Trophoblast cell (in vitro differentiated cells and primary cell): ENCODE measurements around the gene FBXO24.
A peak's percentile ranks its signal among the peaks of the same experiment; 100 is the strongest.

ENCODE experiments used
- DNase-seq, 2 donors: peaks; one replicate each; pipeline ENCODE4 v3.0.0-alpha.2; 2016
- H2AFZ ChIP-seq: 2 replicates; pipeline ENCODE4 v1.6.1; 2013; ENCODE audit warnings: low read length, moderate library complexity, mild to moderate bottlenecking; ENCODE audit not compliant: insufficient read depth, poor library complexity
- H2AK5ac ChIP-seq: 2 replicates; pipeline ENCODE4 v1.6.1; 2013; ENCODE audit warnings: mild to moderate bottlenecking, low read length
- H2BK120ac ChIP-seq: 2 replicates; pipeline ENCODE4 v1.6.1; 2013; ENCODE audit warnings: low read length, mild to moderate bottlenecking, moderate library complexity; ENCODE audit not compliant: insufficient read depth, poor library complexity
- H2BK12ac ChIP-seq: 2 replicates; pipeline ENCODE4 v1.6.1; 2013; ENCODE audit warnings: mild to moderate bottlenecking, low read length, moderate library complexity
- H2BK5ac ChIP-seq: 2 replicates; pipeline ENCODE4 v1.6.1; 2013; ENCODE audit warnings: low read length, low read depth, moderate library complexity, mild to moderate bottlenecking; ENCODE audit not compliant: poor library complexity
- H3K14ac ChIP-seq: 2 replicates; pipeline ENCODE4 v1.6.1; 2013; ENCODE audit warnings: mild to moderate bottlenecking, low read length
- H3K18ac ChIP-seq: 2 replicates; pipeline ENCODE4 v1.6.1; 2013; ENCODE audit warnings: mild to moderate bottlenecking, low read length
- H3K23ac ChIP-seq: 2 replicates; pipeline ENCODE4 v1.6.1; 2013; ENCODE audit warnings: low read length
- H3K27ac ChIP-seq: 2 replicates; pipeline ENCODE4 v1.5.1; 2013; ENCODE audit warnings: low read depth, mild to moderate bottlenecking, inconsistent platforms, low read length, moderate library complexity
- H3K27me3 ChIP-seq: 2 replicates; pipeline ENCODE4 v1.6.1; 2013; ENCODE audit warnings: inconsistent platforms, mild to moderate bottlenecking, low read length, moderate library complexity; ENCODE audit not compliant: insufficient read depth
- H3K36me3 ChIP-seq, 2 experiments: 1 replicate in 1 of 2; 2 replicates in 1 of 2; pipeline ENCODE4 v1.6.1; 2013; ENCODE audit warnings: low read length in 2 of 2, mild to moderate bottlenecking in 2 of 2, moderate library complexity in 1 of 2; ENCODE audit not compliant: insufficient read depth in 2 of 2, control insufficient read depth in 1 of 2
- H3K4ac ChIP-seq: 2 replicates; pipeline ENCODE4 v1.6.1; 2013; ENCODE audit warnings: low read depth, mild to moderate bottlenecking, low read length, moderate library complexity
- H3K4me1 ChIP-seq, 2 experiments: 1 replicate in 1 of 2; 2 replicates in 1 of 2; pipeline ENCODE4 v1.6.1; 2013; ENCODE audit warnings: low read length in 2 of 2, mild to moderate bottlenecking in 2 of 2, moderate library complexity in 1 of 2; ENCODE audit not compliant: insufficient read depth in 2 of 2, control insufficient read depth in 1 of 2
- H3K4me2 ChIP-seq: 2 replicates; pipeline ENCODE4 v1.6.1; 2013; ENCODE audit warnings: inconsistent platforms, mild to moderate bottlenecking, low read length, moderate library complexity
- H3K4me3 ChIP-seq: 2 replicates; pipeline ENCODE4 v1.5.1; 2013; ENCODE audit warnings: mild to moderate bottlenecking, low read depth, low read length, inconsistent platforms
- H3K79me1 ChIP-seq: one replicate; pipeline ENCODE4 v1.6.1; 2013; ENCODE audit warnings: low read length
- H3K79me2 ChIP-seq: 2 replicates; pipeline ENCODE4 v1.6.1; 2013; ENCODE audit warnings: low read length, mild to moderate bottlenecking; ENCODE audit not compliant: control insufficient read depth, insufficient read depth, poor library complexity
- H3K9ac ChIP-seq: 2 replicates; pipeline ENCODE4 v1.6.1; 2013; ENCODE audit warnings: mild to moderate bottlenecking, low read length
- H3K9me3 ChIP-seq: 2 replicates; pipeline ENCODE4 v1.6.1; 2013; ENCODE audit warnings: low read depth, mild to moderate bottlenecking, control low read depth, inconsistent platforms, low read length; ENCODE audit not compliant: insufficient read depth
- H4K12ac ChIP-seq: 2 replicates; pipeline ENCODE4 v1.6.1; 2013; ENCODE audit warnings: low read depth, mild to moderate bottlenecking, low read length, moderate library complexity
- H4K8ac ChIP-seq: 2 replicates; pipeline ENCODE4 v1.6.1; 2013; ENCODE audit warnings: low read depth, mild to moderate bottlenecking, low read length, moderate library complexity
- H4K91ac ChIP-seq: one replicate; pipeline ENCODE4 v1.6.1; 2013; ENCODE audit warnings: low read depth, mild to moderate bottlenecking, low read length, moderate library complexity
- WGBS: extraction: QIAGEN DNeasy Blood & Tissue Kit; methylation state at CpG from one replicate; pipeline ENCODE4 v1.1.7; 2013; ENCODE audit warnings: missing lambda C conversion rate; ENCODE audit not compliant: insufficient read length, insufficient coverage; ENCODE audit errors: extremely low coverage; 5-methylcytosine and 5-hydroxymethylcytosine counted together

The FBXO24 gene

DNA sequence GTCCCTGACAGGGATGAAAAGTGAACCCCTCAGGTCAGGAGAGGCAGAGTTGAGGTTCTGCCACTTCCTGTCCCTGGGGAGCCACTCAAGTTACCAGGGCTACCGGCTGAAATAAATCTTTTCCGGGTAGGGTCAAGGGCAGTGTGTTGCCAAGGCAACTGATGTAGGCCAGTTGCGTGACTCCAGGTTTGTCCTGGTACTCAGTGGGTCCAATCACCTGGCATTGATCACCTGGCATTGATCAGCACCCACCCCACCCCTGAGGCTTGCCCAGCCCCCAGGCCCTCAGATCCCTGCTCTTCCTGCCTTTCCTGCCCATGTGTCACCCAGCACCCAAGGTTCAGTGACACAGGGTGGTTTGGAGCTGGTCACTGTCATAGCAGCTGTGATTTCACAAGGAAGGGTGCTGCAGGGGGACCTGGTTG lies 18.4 kb upstream of the FBXO24 start:
- no peak overlapping the region for H3K27ac ChIP-seq
- no peaks in the 10 kb centered on the region for H3K79me1 ChIP-seq
- no peak overlapping the region for H4K91ac ChIP-seq
- H2BK5ac ChIP-seq, result no peak overlapping the region
- H4K12ac ChIP-seq, result no peak overlapping the region
- no peak overlapping the region for H3K4ac ChIP-seq
- H2BK12ac ChIP-seq, result no peak overlapping the region
- H4K8ac ChIP-seq, result no peak overlapping the region
- H3K27me3 ChIP-seq, result peaks cover 9% of the 10 kb centered on the region
- no peak overlapping the region for H2AFZ ChIP-seq
- no peaks in the 10 kb centered on the region for H3K79me2 ChIP-seq
- no CpG with 5 or more reads among the region's 3 CpGs for WGBS
- H2AK5ac ChIP-seq, result no peak overlapping the region
- peaks cover 29 to 42% of the 10 kb centered on the region in 2 experiments for H3K4me1 ChIP-seq
- peaks cover 8% of the 10 kb centered on the region for H3K9me3 ChIP-seq
- H3K9ac ChIP-seq, result no peak overlapping the region
- DNase-seq, result no peak
- H3K4me3 ChIP-seq, result no peak overlapping the region
- no peak overlapping the region for H3K4me2 ChIP-seq
- H3K14ac ChIP-seq, result no peak overlapping the region
- H3K18ac ChIP-seq, result no peak overlapping the region
- peaks cover 0 to 4% of the 10 kb centered on the region in 2 experiments for H3K36me3 ChIP-seq
- H3K23ac ChIP-seq, result no peak overlapping the region
- no peak overlapping the region for H2BK120ac ChIP-seq

- no peak overlapping the region for H3K4me3 ChIP-seq
Measured at GRCh38 chr7:100568176-100568895, 17.8 kb upstream of the FBXO24 start.

DNA sequence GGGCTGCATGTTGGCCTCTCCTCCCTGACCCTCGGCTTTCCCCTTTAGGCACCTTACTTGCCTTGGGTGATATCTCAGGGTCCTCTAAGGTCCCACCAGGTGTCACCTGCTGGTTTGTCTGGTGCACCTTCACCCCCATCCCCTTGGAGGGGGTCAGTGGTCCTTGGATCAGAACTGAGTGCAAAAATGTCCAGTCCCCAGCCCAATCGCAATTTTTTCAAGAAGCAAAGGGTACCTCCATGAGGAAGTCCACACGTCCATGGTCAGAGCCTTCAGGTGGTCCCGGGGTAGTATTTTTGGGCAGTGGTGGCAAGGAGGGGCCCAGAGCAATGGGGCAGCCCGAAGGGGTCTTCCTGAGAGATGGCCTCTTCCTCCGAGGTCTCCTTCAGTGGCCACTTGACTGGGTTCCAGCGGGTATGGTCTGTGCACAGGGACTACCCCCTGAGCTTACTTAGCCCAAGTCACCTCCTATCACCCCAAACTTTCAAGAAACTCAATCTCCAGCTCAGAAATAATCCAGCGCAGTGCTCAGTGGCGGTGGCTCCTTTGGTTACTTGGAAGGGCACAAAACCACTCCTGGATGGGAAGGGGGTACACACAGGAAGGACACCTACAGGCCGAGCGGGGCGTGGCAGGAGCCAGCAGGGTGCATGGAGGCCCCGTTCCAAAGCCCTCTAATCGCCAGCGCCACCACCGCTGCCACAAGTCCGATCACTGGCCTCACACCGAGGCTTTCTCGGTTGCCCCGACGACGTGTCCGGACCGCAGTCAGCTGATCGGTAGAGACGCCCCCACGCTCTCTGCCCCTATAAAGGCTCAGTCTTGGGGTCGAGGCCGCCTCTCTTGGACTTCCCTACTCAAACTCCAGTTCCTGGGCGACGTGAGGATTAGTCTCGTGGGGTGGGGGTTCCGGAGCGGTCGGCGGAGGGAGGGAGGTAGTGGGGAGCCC lies 17.0 kb upstream of the FBXO24 start:
- Histone ChIP-seq H4K8ac (no peak overlapping the region), H3K9me3 (peaks cover 8% of the 10 kb centered on the region), H3K4me2 (peak overlapping the region; percentile 57), H3K79me1 (no peaks in the 10 kb centered on the region), H4K12ac (no peak overlapping the region), H3K27me3 (peaks cover 9% of the 10 kb centered on the region), H3K9ac (no peak overlapping the region), H2BK12ac (no peak overlapping the region), H3K36me3 (peaks cover 6 to 10% of the 10 kb centered on the region in 2 experiments), H3K23ac (no peak overlapping the region), H3K4me3 (peak overlapping the region; percentile 7), H3K4me1 (peaks cover 29 to 40% of the 10 kb centered on the region in 2 experiments), H2BK5ac (no peak overlapping the region), H2BK120ac (no peak overlapping the region), H3K18ac (no peak overlapping the region), H2AFZ (no peak overlapping the region), H3K14ac (no peak overlapping the region), H3K4ac (no peak overlapping the region), H2AK5ac (no peak overlapping the region), H3K27ac (no peak overlapping the region), H4K91ac (no peak overlapping the region), H3K79me2 (no peaks in the 10 kb centered on the region)
- WGBS, result no CpG with 5 or more reads among the region's 36 CpGs
- DNase-seq, result peak in 1 of 2 donors; percentile 31

More at GRCh38 chr7:100568176-100568895, 17.8 kb upstream of the FBXO24 start:
- Histone ChIP-seq H2BK120ac (no peak overlapping the region), H4K8ac (no peak overlapping the region), H3K27ac (no peak overlapping the region), H3K4me2 (no peak overlapping the region), H3K79me2 (no peaks in the 10 kb centered on the region), H2AK5ac (no peak overlapping the region), H3K4ac (no peak overlapping the region), H3K36me3 (peaks cover 0 to 5% of the 10 kb centered on the region in 2 experiments), H2BK5ac (no peak overlapping the region), H4K91ac (no peak overlapping the region), H3K27me3 (peaks cover 9% of the 10 kb centered on the region), H3K23ac (no peak overlapping the region), H2AFZ (no peak overlapping the region), H3K79me1 (no peaks in the 10 kb centered on the region), H2BK12ac (no peak overlapping the region), H3K18ac (no peak overlapping the region), H3K4me1 (peaks cover 29 to 42% of the 10 kb centered on the region in 2 experiments), H3K9me3 (peaks cover 8% of the 10 kb centered on the region), H3K14ac (no peak overlapping the region), H4K12ac (no peak overlapping the region), H3K9ac (no peak overlapping the region)
- WGBS, result no CpG with 5 or more reads among the region's 11 CpGs
- DNase-seq, result no peak

- Histone ChIP-seq H3K4me3 (no peak overlapping the region), H4K91ac (no peak overlapping the region), H2AK5ac (no peak overlapping the region), H3K4ac (no peak overlapping the region), H3K23ac (no peak overlapping the region), H3K27ac (no peak overlapping the region), H3K18ac (no peak overlapping the region), H3K9ac (no peak overlapping the region), H4K8ac (no peak overlapping the region), H3K79me2 (no peaks in the 10 kb centered on the region), H2BK120ac (no peak overlapping the region), H2AFZ (no peak overlapping the region), H3K27me3 (peaks cover 9% of the 10 kb centered on the region), H2BK5ac (no peak overlapping the region), H3K4me2 (no peak overlapping the region), H3K79me1 (no peaks in the 10 kb centered on the region), H3K14ac (no peak overlapping the region), H3K36me3 (peaks cover 26 to 30% of the 10 kb centered on the region in 2 experiments), H3K4me1 (peaks cover 23 to 29% of the 10 kb centered on the region in 2 experiments), H3K9me3 (peaks cover 8% of the 10 kb centered on the region), H2BK12ac (no peak overlapping the region), H4K12ac (no peak overlapping the region)
- WGBS, result no CpG with 5 or more reads among the region's 26 CpGs
- peak in 1 of 2 donors; percentile 10 for DNase-seq
Measured at GRCh38 chr7:100570954-100571828, 14.9 kb upstream of the FBXO24 start.
